Activated CD4-positive, alpha-beta T cell treated with anti-CD3 and anti-CD28 coated beads, Interleukin-2, amount 10 ng/mL, durations not matched to agents 24 days and 14 days (primary cell): Measurements from ENCODE around the gene QSOX2. TPM values are rescaled to one million over a fixed set of nuclear protein-coding genes. Genes with fewer than 3 reads are reported as not detected.
"Not testable (repeated sequence)": the region's sequence is repeated elsewhere in the genome, so short reads cannot be mapped to it uniquely, and the experiment has no call there.

Experiments
- DNase-seq: peaks from one replicate; pipeline ENCODE4 v3.0.0; 2022
- H3K27ac Mint-ChIP-seq: one replicate; pipeline ENCODE4 v1.8.0; 2022; ENCODE audit warnings: mild to moderate bottlenecking, mixed read lengths
- H3K27me3 Mint-ChIP-seq: one replicate; pipeline ENCODE4 v1.8.0; 2022; ENCODE audit warnings: mixed read lengths
- H3K36me3 Mint-ChIP-seq: one replicate; pipeline ENCODE4 v1.8.0; 2022; ENCODE audit warnings: low read depth, mild to moderate bottlenecking, mixed read lengths
- H3K4me1 Mint-ChIP-seq: one replicate; pipeline ENCODE4 v1.8.0; 2021; ENCODE audit warnings: mixed read lengths
- H3K4me3 Mint-ChIP-seq: one replicate; pipeline ENCODE4 v1.8.0; 2022; ENCODE audit warnings: mild to moderate bottlenecking, moderate library complexity, mixed read lengths
- H3K9me3 Mint-ChIP-seq: one replicate; pipeline ENCODE4 v1.8.0; 2021; ENCODE audit warnings: mixed read lengths
- intact Hi-C: fragments of 100-400 bp; cut with micrococcal nuclease; formaldehyde crosslinking; loops from one replicate; pipeline ENCODE4 v1.15.1; 2023
- total RNA-seq: library from RNA; stranded (reverse); gene quantifications from 2 replicates; pipeline ENCODE4 v1.2.3, GENCODE V29; 2022

Gene QSOX2
- total RNA-seq, 1 donor from 2014 or later = 28.0 TPM

DNA sequence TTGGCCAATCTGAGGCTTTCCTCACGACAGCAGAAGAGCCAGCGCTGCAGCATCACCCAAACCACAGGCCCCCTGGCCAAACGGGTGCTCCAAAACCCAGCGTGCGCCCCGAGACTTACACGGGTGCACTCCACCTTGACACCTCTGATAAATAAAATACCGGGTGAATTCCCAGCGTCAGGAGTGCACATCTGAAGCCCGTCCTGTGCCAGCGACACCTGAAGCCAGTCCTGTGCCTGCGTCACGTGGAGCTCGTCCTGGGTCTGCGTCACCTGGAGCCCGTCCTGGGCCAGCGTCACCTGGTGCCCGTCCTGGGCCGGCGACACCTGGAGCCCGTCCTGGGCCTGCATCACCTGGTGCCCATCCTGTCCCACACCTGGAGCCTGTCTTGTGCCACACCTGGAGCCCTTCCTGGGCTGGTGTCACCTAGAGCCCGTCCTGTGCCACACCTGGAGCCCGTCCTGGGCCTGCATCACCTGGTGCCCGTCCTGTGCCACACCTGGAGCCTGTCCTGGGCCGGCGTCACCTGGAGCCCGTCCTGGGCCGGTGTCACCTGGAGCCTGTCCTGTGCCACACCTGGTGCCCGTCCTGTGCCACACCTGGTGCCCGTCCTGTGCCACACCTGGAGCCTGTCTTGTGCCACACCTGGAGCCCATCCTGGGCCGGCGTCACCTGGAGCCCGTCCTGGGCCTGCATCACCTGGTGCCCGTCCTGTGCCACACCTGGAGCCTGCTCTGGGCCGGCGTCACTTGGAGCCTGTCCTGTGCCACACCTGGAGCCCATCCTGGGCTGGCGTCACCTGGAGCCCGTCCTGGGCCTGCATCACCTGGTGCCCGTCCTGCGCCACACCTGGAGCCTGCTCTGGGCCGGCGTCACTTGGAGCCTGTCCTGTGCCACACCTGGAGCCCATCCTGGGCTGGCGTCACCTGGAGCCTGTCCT lies 8.9 kb downstream of the QSOX2 start:
- DNase-seq, H3K9me3 Mint-ChIP-seq, H3K27me3 Mint-ChIP-seq, H3K4me3 Mint-ChIP-seq, intact Hi-C loops, H3K27ac Mint-ChIP-seq: not testable (repeated sequence)
- peaks cover 26% of the 10 kb centered on the region for H3K4me1 Mint-ChIP-seq
- peaks cover 15% of the 10 kb centered on the region for H3K36me3 Mint-ChIP-seq

DNA sequence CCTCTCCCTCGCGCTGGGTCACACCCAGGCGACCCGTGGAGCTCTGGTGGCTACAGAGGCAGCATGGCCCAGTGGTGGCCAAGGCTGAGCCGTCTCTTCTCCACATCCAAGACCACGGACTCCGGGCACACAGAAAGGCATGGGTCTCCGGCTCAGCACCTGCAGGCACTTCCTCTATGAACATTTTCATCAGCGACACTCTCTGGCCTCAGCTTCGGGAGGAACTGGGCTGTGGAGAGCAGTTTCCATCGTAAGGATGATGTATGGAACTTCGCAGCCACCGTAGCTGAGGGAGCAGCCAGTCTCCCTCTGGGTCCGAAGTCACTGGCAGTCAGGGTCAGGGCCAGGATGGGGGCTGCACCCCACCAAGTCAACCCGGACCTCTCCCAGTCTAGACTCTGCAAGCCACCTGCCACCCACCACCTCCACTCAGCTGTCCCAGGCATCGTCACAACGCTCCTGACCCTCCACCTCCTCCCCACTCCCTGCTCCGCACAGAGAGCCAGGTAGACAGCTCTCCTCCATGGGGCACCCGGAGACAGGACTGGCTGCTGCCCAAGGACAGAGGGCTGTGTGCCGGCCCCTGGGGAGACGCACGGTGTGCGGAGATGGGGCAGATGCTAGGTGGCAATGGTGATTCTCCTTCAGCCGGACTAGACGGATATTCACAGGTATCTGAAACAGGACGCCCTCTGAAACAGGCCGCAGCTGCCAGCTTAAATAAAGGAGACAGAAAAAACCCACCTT lies 9.7 kb downstream of the QSOX2 start:
- H3K9me3 Mint-ChIP-seq = no peaks in the 10 kb centered on the region
- H3K27me3 Mint-ChIP-seq = no peaks in the 10 kb centered on the region
- no peak overlapping the region for H3K4me3 Mint-ChIP-seq
- peaks cover 30% of the 10 kb centered on the region for H3K4me1 Mint-ChIP-seq
- H3K27ac Mint-ChIP-seq = no peak overlapping the region
- intact Hi-C loops = no loop called here
- H3K36me3 Mint-ChIP-seq = peaks cover 15% of the 10 kb centered on the region
- no peak for DNase-seq

DNA sequence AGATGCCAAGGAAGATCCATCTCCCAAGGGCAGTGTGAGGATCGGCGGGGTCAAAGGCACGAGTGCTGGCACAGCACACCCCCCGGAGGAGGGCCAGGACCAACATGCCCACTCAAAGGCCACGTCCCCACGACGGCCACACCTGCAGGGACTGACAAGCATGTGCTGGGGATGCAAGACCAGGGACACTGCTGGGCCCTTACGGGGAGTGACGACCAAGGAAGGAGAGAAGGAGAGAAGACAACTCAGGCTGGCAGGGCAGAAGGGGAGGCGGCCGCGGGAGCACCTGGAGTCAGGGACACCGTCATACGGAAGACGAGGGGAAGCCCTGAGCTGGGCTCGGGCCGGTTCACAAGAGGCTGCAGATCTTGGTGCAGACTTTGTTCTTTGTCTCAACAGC lies 10.4 kb downstream of the QSOX2 start:
- intact Hi-C loops = no loop called here
- DNase-seq = no peak
- no peaks in the 10 kb centered on the region for H3K9me3 Mint-ChIP-seq
- H3K4me1 Mint-ChIP-seq = peaks cover 33% of the 10 kb centered on the region
- no peaks in the 10 kb centered on the region for H3K27me3 Mint-ChIP-seq
- no peak overlapping the region for H3K4me3 Mint-ChIP-seq
- peaks cover 15% of the 10 kb centered on the region for H3K36me3 Mint-ChIP-seq
- no peak overlapping the region for H3K27ac Mint-ChIP-seq

DNA sequence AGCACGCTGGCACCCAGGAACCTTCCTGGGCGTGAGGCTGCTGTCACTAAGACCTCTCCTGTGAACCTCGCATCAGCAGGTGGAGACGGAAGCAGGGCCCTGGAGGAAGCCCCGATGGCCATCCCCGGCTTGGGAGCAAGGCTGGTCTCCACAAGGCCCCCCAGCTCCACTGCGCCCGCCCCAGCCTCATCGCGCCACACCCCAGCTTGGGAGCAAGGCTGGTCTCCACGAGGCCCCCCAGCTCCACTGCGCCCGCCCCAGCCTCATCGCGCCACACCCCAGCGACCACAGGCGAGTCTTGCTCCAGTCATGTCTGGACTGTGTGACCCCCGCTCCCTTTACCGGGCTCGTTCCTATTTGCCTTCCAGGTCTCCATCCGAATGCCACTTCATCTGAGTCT lies 11.0 kb downstream of the QSOX2 start:
- Mint-ChIP-seq H3K36me3 (peaks cover 15% of the 10 kb centered on the region), H3K27me3 (no peaks in the 10 kb centered on the region), H3K4me1 (peaks cover 35% of the 10 kb centered on the region), H3K27ac (peak overlapping the region; percentile 42), H3K4me3 (no peak overlapping the region), H3K9me3 (no peaks in the 10 kb centered on the region)
- intact Hi-C loops = no loop called here
- DNase-seq = no peak

DNA sequence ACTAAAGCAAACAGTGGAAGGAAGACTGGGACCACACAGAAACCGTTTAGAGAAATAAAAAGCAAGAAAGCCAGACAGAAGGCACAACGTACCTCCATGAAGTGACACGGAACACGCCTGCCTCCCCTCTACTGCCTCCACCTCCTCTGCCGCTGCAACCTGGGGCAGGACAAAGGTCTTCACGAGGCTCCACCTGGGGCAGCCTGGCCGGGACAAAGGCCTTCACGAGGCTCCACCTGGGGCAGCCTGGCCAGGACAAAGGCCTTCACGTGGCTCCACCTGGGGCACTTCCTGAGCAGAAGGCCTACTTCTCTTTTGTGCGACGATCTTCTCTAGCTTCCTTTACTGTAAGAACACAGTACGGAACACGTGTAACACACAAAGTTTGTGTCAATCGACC lies 11.7 kb downstream of the QSOX2 start:
- H3K4me3 Mint-ChIP-seq = no peak overlapping the region
- H3K27ac Mint-ChIP-seq = peak overlapping the region; percentile 48
- H3K36me3 Mint-ChIP-seq = peaks cover 15% of the 10 kb centered on the region
- no peaks in the 10 kb centered on the region for H3K9me3 Mint-ChIP-seq
- DNase-seq = no peak
- intact Hi-C loops = no loop called here
- no peaks in the 10 kb centered on the region for H3K27me3 Mint-ChIP-seq
- H3K4me1 Mint-ChIP-seq = peaks cover 33% of the 10 kb centered on the region

DNA sequence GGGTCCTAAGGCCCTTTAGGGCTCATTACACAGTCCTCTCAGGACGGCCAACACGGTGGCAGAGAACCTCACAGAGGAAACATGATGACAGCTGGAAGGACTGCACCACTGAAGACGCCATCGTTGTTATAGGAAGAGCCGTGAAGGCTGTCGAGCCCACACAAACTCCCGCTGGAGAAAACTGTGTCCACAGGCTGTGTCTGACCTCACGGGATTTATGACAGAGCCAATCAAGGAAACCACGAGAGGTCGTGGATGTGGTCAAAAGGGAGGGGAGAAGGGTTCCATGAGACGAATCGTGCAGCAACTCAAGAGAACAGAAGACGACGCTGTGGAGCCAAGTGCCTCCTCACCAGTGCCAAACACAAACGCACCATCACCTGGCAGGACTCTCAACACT lies 12.2 kb downstream of the QSOX2 start:
- Mint-ChIP-seq H3K27ac (peak overlapping the region; percentile 48), H3K36me3 (peaks cover 15% of the 10 kb centered on the region), H3K4me3 (peak overlapping the region; percentile 5), H3K9me3 (no peaks in the 10 kb centered on the region), H3K4me1 (peaks cover 34% of the 10 kb centered on the region), H3K27me3 (no peaks in the 10 kb centered on the region)
- intact Hi-C loops = no loop called here
- no peak for DNase-seq

DNA sequence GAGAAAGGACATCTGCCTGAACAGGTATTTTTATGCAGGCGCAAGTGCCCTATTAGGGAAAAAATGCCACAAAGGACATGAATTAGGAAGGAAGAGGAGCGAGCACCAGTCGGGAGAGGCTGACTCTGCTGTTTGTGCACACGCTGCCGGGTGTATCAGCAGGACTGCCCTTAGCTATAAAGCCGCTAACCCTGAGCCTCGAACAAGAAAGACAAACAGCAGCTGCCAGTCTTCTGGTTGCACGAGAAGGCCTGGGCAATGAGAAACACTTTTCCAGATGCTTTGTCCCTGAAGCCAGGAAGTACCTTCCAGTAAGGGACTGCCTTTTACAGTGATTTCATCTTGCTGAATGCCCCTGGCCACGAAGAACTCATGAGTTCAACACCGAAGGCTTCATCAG lies 12.6 kb downstream of the QSOX2 start:
- H3K4me3 Mint-ChIP-seq = no peak overlapping the region
- H3K27me3 Mint-ChIP-seq = no peaks in the 10 kb centered on the region
- peaks cover 36% of the 10 kb centered on the region for H3K4me1 Mint-ChIP-seq
- no peak for DNase-seq
- intact Hi-C loops = loop anchor here (1.0 kb wide), 1 partner anchor 11 kb away; no protein-coding TSS in a partner anchor
- peaks cover 15% of the 10 kb centered on the region for H3K36me3 Mint-ChIP-seq
- H3K27ac Mint-ChIP-seq = peak overlapping the region; percentile 48
- no peaks in the 10 kb centered on the region for H3K9me3 Mint-ChIP-seq

DNA sequence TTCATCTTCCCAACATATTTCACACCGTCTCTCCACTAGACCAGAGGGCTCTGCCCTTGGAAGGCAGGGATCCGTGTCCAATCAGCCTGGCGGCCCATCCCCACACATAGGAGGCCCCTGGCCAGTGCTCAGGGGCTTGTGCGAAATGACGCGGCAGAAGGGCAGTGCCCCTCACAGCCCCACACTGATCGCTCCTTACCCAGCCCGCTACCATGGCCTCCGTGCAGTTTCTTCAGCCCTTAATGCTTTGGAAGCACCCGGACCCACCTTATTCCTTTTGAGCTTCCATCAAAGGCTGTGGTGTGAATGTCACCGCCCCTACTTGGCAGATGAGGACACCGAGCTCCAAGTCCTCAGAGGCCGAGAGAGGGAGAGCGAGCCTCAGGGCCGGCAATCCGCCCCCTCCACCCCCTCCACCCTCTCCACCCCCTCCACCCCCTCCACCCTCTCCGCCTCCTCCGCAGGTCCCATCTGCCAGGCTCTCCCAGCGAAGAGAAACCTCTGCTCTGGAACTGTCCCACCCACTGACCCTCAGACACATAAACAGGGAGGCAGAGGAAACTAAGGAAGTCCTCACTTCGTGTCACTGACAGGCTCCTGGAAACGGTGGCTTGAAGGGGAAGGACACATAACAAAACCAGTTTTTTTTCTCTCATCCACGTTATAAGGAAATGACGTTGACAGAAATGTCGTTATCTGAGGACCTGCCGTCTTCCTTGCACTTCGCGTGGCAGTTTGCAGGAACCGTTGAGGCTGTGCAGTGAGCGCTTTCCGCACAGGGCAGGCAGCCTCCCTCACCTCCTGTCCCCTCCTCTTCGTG lies 13.9 kb downstream of the QSOX2 start:
- H3K27ac Mint-ChIP-seq = peak overlapping the region; percentile 89
- peak overlapping the region; percentile 70 for H3K4me3 Mint-ChIP-seq
- peaks cover 34% of the 10 kb centered on the region for H3K4me1 Mint-ChIP-seq
- peak; percentile 86 for DNase-seq
- no peaks in the 10 kb centered on the region for H3K27me3 Mint-ChIP-seq
- H3K9me3 Mint-ChIP-seq = no peaks in the 10 kb centered on the region
- peaks cover 15% of the 10 kb centered on the region for H3K36me3 Mint-ChIP-seq
- intact Hi-C loops = loop anchor here (1.0 kb wide), 1 partner anchor 13 kb away; no protein-coding TSS in a partner anchor

DNA sequence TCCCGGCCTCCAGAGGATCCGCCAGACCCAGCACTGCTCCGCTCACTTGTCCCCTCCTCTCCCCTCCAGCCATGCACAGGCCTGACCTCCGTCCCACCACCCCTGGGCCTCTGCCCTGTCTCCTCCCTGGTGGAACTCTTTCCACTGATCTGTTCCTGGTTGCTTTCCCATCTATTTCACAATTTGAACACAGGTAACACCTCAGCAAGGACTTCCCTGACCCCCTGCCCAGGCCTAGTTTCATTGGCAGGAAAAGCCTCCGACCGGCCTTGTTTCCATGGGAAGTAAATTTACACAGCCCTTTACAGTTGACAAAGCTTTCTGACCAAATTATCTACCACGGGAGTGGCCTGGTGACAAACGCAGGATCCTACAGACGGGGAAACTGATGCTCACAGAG lies 14.8 kb downstream of the QSOX2 start:
- peaks cover 15% of the 10 kb centered on the region for H3K36me3 Mint-ChIP-seq

DNA sequence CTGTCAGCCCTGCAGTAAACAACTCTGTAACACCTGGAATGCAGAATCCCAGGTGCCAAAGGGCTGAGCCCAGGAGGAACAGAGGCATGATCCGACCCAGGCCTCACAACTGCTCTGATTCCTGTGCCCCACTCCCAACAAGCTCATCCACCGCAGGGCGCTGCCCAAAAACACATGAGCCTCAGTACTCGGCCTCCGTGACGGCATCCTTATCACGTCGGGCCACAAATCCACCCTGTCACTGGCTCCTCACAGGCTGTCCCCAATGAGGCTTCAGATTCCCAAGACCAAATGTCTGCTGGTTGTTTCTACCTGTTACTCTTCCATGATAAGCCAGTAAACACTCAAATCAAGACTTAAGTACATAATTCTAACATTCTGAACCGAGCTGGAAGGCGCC lies 15.2 kb downstream of the QSOX2 start:
- H3K27me3 Mint-ChIP-seq = no peaks in the 10 kb centered on the region
- no peak overlapping the region for H3K4me3 Mint-ChIP-seq
- peaks cover 34% of the 10 kb centered on the region for H3K4me1 Mint-ChIP-seq
- H3K9me3 Mint-ChIP-seq = no peaks in the 10 kb centered on the region
- H3K27ac Mint-ChIP-seq = no peak overlapping the region
- DNase-seq = no peak
- intact Hi-C loops = no loop called here
- peaks cover 16% of the 10 kb centered on the region for H3K36me3 Mint-ChIP-seq

More for the DNA sequence above, 14.8 kb downstream of the QSOX2 start:
- Mint-ChIP-seq H3K9me3 (no peaks in the 10 kb centered on the region), H3K4me1 (peaks cover 34% of the 10 kb centered on the region), H3K27me3 (no peaks in the 10 kb centered on the region), H3K27ac (peak overlapping the region; percentile 40), H3K4me3 (no peak overlapping the region)
- DNase-seq = no peak
- intact Hi-C loops = no loop called here

DNA sequence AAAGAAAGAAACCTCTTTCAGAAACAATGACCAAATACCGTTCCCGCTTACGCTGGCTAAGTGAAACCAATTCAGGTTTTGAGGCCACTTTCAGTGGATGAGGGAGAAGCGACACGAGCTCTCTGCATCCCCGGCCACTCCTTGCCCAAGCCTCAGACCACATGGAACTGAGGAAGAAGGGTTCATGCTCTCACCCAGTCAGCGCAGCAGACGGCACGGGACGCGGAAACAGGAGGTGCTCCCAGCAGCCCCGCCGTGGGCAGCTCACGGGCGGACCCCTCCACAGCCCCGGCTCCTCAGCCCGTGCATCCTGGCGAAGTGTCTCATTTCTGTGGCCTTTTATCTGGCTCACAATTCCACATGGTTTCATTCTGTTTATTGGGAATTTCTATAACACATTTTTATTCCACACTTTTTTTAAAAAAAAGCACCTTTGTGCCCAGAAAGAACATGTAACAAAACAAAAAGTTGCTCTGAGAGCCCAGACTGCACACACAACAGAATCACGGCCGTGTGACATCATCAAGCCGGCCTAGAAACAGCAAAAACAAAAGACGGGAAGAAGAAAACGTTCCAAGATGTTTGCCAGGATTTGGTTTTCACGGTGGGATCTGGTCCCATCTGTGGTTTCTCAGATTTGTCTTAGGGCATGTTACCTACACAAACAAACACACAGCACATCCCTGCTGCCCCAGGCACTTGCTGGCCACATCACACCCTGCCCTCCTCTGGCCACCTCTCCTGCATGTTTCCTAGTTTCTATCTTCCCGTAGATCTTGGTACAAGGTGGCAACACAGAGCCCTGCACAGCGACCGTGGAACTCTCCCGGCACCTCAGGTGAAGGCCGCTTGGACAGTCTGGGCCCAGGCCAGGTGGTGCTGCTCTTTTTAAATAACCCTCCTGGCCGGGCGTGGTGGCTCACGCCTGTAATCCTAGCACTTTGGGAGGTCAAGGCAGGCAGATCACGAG lies 16.2 kb downstream of the QSOX2 start:
- no peak for DNase-seq
- H3K4me1 Mint-ChIP-seq = peaks cover 34% of the 10 kb centered on the region
- H3K27me3 Mint-ChIP-seq = no peaks in the 10 kb centered on the region
- no peaks in the 10 kb centered on the region for H3K9me3 Mint-ChIP-seq
- no peak overlapping the region for H3K27ac Mint-ChIP-seq
- peaks cover 15% of the 10 kb centered on the region for H3K36me3 Mint-ChIP-seq
- intact Hi-C loops = no loop called here
- H3K4me3 Mint-ChIP-seq = no peak overlapping the region

DNA sequence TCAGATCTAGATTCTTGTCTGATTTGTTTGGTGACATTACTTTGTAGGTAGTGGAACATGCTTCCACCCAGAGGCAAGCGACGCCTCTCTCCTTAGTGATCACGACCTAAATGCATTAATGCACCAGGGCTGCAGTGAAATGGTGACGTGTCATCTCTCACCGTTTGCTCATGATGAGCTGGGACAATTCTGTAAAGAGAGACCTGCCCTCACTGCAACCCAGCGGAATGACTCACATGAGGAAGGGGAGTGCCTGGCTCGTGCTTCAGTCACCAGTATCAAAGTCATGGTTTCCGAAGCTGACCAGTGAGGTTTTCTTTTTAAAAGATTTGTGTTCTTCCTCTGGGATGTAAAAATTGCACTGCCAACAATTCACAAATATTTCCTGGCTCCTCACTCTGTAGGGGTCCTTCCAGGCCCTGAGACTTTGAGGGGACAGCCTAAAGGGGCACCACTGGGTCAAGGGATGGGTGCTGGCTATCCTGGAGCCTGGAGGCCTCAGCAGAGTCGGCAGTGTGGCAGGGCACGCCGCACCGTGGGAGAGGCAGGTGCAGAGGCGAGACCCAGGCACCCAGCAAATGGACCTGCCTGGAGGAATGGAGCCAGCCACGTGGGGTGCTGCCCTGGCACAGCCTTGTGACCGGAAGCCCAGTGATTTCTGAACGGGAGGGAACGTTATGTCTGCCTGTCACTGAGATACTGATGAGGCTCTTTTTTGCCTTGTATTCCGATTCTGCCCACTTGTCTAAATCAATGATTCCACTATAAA lies 17.3 kb downstream of the QSOX2 start:
- intact Hi-C loops = no loop called here
- DNase-seq = no peak
- H3K4me3 Mint-ChIP-seq = no peak overlapping the region
- H3K9me3 Mint-ChIP-seq = no peaks in the 10 kb centered on the region
- no peaks in the 10 kb centered on the region for H3K27me3 Mint-ChIP-seq
- peaks cover 20% of the 10 kb centered on the region for H3K36me3 Mint-ChIP-seq
- H3K4me1 Mint-ChIP-seq = peaks cover 24% of the 10 kb centered on the region
- H3K27ac Mint-ChIP-seq = no peak overlapping the region
